Mammary epithelial cell (primary cell): ENCODE results near the gene APOO.

Experiments used
- EZH2 ChIP-seq: IDR thresholded peaks from 2 replicates; pipeline ENCODE4 v1.6.1; 2012; ENCODE audit warnings: low read length, inconsistent platforms, borderline replicate concordance
- TF ChIP-seq, protein P1 (sequence below), 2 donors: IDR thresholded peaks in 1 of 2; conservative IDR thresholded peaks in 1 of 2; 2 replicates each; pipeline ENCODE4 v1.5.1; 2011 to 2012; ENCODE audit warnings: inconsistent platforms in 2 of 2, low read length in 2 of 2, mild to moderate bottlenecking in 2 of 2, control low read depth in 1 of 2, low read depth in 1 of 2; ENCODE audit not compliant: insufficient read depth in 1 of 2; ENCODE audit errors: extremely low read depth in 1 of 2

DNA sequence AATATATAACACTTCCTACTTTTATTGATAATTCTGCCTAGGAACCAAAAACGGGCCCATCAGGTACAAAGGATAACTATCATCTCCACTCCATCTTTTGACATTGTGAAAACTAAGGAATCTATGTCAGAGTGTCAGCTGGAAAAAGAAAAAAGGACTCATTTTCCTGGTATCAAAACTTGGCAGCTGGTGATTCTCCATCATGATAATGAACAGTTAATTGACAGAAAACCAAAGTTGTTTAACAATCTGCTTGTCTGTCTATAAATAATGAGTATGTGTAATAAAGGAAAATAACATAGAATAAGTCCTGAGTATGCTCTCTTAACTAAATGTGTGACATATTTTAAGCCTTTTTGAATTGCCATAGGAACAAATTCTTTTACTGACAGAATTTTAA lies 31.5 kb upstream of the APOO start:
- TF ChIP-seq, protein P1, sequence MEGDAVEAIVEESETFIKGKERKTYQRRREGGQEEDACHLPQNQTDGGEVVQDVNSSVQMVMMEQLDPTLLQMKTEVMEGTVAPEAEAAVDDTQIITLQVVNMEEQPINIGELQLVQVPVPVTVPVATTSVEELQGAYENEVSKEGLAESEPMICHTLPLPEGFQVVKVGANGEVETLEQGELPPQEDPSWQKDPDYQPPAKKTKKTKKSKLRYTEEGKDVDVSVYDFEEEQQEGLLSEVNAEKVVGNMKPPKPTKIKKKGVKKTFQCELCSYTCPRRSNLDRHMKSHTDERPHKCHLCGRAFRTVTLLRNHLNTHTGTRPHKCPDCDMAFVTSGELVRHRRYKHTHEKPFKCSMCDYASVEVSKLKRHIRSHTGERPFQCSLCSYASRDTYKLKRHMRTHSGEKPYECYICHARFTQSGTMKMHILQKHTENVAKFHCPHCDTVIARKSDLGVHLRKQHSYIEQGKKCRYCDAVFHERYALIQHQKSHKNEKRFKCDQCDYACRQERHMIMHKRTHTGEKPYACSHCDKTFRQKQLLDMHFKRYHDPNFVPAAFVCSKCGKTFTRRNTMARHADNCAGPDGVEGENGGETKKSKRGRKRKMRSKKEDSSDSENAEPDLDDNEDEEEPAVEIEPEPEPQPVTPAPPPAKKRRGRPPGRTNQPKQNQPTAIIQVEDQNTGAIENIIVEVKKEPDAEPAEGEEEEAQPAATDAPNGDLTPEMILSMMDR (conservative IDR thresholded peaks at IDR 0.05 in 1 of 2, IDR thresholded peaks at IDR 0.05 in 1 of 2; ENCODE audit: extremely low read depth in 1 of 2, insufficient read depth in 1 of 2, low read depth in 1 of 2, low read length in 2 of 2), result no peak
- no peak for TF ChIP-seq EZH2
